NCI-H2196 treated with DMSO at 0.1 percent for 48 hours (cell line): ENCODE data around the gene SMARCD2.
"Not testable (repeated sequence)": the region's sequence is repeated elsewhere in the genome, so short reads cannot be mapped to it uniquely, and the experiment has no call there.

Source experiments
- DNase-seq: peaks from one replicate; lab custom pipeline; 2025; ENCODE audit not compliant: unreplicated experiment; lab: John Stamatoyannopoulos, UW

The SMARCD2 gene

GRCh38 chr17:63842540-63843386, at the start of gene SMARCD2:
Gene SMARCD2, minus strand, starts transcription at chr17:63842685. Its CDS starts 11 bp downstream, at chr17:63842674.
- peak; percentile 97 for DNase-seq

- not testable (repeated sequence) for DNase-seq
Measured at GRCh38 chr17:63889026-63889848, 46.8 kb upstream of the SMARCD2 start.

GRCh38 chr17:63885119-63885518, 42.6 kb upstream of the SMARCD2 start:
- DNase-seq: not testable (repeated sequence)

DNA sequence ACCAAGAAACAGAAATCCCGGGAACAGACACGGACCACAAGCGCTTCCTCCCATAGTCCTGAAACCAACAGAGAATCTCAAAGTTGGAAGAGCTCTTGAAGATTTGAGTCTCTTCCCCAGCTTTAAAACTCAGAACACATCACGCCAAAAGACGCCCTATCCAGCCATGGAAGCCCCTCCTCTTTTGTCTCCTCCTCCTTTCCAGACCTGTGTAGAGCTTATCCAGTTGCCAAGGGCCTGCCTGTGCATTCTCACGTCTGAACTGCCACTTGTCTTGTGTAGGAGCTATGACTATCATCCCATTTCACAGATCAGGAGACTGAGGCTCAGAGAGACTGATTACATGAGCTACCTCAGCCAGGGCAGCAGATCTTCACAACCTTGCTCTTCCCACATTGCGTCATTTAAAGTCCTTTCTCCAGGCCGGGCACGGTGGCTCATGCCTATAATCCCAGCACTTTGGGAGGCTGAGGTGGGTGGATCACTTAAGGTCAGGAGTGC, 40.2 kb upstream of the SMARCD2 start:
- not testable (repeated sequence) for DNase-seq

DNA sequence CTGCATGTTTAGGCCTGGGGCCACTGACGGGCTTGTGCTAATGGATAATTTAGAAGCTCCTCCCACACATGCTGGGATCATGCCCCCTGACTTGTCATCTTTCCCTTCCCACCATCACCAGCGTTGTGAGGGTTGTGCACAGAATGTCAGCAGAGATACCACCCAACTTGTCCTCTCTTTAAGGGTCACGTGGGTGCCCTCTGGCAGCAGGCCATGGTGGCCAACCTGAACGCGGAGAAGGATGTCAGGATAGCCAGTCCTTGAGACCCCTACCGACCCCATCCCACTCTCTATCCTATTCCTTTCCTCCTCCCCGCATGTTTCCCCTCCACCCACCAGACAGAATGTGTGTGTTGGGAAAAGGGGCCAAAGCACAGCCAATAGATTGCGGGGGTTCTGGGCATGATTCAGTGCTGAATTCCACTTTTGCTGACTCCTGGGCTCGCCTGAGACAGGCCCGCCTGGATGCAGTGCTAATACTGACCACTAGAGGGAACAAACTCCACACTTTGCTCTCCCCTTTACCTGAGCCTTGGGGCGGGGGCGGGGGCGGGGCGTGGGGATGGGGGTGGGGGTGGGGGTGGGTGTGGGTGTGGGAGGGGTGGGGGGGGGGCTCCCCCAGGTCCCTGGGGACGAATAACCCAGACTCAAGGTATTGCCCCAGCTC, 39.6 kb upstream of the SMARCD2 start, which contains the start of gene GH2:
TSS of gene GH2 (minus strand) at position 10 of the 667 bp plus-strand sequence. CDS start 143 bp downstream, outside the sequence.
- DNase-seq: peak; percentile 17

DNA sequence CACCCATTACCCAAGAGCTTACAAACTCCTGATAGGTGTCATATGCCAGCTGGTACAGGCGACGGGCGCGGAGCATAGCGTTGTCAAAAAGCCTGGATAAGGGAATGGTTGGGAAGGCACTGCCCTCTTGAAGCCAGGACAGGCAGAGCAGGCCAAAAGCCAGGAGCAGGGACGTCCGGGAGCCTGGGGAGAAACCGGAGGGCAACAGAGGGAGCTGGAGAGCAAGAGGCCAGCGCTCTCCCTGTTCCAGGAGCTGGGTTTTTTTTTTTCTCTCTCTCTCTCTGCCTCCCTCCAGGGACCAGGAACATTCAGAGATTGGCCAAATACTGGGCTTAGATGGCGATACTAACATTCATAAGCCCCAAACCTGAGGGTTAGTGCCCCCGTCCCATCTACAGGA, 38.9 kb upstream of the SMARCD2 start:
- DNase-seq: not testable (repeated sequence)

DNA sequence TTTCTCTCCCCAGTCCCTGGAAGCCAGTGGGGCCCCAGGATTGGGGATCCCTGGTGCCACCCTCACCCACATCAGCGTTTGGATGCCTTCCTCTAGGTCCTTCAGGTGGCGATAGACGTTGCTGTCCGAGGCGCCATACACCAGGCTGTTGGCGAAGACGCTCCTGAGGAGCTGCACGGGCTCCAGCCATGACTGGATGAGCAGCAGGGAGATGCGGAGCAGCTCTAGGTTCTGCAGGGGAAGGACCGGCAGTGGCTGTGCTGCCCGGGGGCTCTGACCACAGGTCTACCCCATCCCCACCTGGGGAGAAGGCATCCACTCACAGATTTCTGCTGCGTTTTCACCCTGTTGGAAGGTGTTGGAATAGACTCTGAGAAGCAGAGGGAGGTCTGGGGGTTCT, 38.2 kb upstream of the SMARCD2 start:
- no peak for DNase-seq

DNA sequence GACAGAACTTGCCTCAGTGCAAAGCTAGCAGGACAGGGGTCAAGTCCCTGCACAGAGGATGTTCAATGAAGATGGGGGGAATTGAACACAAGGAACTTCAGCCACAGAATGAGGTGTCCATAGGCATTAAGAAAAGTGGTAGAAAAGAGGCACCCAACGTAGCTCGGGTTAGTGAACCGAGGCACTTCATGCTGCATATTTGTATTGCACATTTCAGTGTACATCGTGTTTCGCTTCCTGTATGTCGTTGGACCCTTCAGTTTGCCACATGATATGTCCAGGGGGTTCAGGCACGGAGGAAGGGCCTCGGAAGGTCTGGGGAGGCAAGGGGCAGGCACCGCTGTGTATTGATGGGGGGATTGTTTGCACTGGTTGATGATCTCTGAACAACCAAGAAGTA, 35.9 kb upstream of the SMARCD2 start:
- not testable (repeated sequence) for DNase-seq

GRCh38 chr17:63874693-63875092, 32.2 kb upstream of the SMARCD2 start:
- not testable (repeated sequence) for DNase-seq

- not testable (repeated sequence) for DNase-seq
Measured at GRCh38 chr17:63874061-63874626, 31.7 kb upstream of the SMARCD2 start.

- DNase-seq: not testable (repeated sequence)
Measured at GRCh38 chr17:63873577-63873976, 31.1 kb upstream of the SMARCD2 start, which contains the start of gene CSH2. Gene CSH2, minus strand, starts transcription at chr17:63873677. Its CDS starts 63 bp downstream, at chr17:63873614.

- DNase-seq: not testable (repeated sequence)
Measured at GRCh38 chr17:63871646-63872365, 29.3 kb upstream of the SMARCD2 start.

DNA sequence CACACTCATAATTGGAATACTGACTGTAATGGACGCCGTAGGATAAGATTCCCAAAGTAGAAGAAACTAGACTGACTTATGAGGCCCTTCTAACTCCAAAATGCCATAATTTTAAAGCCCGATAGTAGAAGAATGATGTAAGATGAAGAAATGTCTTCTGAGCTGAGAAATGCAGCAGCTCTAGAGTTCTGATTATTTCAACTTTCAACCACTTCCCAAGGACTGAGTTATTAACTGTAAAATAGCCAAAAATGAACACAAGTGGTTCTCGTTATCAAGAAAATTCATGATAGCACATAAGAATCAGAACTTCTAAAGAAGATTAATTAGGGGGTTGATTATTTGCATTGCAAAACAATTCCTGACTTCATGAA, 27.8 kb upstream of the SMARCD2 start:
- not testable (repeated sequence) for DNase-seq

GRCh38 chr17:63869491-63870291, 27.2 kb upstream of the SMARCD2 start:
- DNase-seq: not testable (repeated sequence)

DNA sequence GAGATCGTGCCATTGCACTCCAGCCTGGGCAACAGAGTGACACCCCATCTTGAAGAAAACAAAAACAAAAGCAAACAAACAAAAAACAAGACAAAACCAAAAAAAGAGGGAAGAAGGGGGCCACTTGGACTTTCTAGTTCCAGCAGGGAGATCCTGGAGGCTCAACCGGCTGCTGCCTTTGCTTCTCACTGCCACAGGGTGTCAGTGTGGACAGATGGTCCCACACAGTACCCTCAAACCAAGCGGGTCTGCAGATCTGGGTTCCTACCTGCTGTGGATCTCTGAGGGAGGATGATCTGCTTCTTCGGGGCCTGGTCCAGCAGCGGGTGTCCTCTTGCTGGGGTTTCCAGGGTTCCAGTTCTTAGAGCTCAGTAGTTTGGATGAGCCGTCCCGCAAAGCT, 24.1 kb upstream of the SMARCD2 start:
- not testable (repeated sequence) for DNase-seq

GRCh38 chr17:63859257-63859656, 16.8 kb upstream of the SMARCD2 start:
- no peak for DNase-seq

GRCh38 chr17:63856425-63856824, 13.9 kb upstream of the SMARCD2 start:
- not testable (repeated sequence) for DNase-seq

GRCh38 chr17:63855185-63855584, 12.7 kb upstream of the SMARCD2 start:
- DNase-seq: no peak

DNA sequence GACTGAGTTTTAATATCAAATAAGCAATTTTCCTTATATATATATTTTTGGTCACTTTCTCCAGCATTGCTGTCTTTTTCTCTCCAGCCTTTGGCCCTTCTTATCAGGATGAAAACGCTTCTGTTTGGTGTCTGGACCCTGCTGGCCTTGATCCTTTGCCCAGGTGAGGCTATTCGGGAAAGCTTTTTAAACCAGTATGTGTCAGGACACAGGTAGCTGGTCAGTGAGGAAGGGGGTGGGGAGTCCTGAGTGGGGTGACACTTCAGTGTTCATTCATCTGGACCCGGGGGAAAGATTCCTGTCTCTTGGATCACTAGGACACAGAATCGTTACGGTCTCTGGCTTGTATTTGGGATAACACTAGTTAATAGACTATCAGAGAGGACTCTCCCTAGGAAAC, 12.2 kb upstream of the SMARCD2 start:
- no peak for DNase-seq
